H1 (cell line): ENCODE measurements around the gene GATD1. TPM values are rescaled to one million over a fixed set of nuclear protein-coding genes. Genes with fewer than 3 reads are reported as not detected.

Experiments used
- polyA plus RNA-seq, 7 experiments: library from polyadenylated mRNA; depleted of rRNA in 3 of 7; stranded (reverse) in 5 of 7; unstranded in 2 of 7; fragments of >200 nt in 5 of 7; fragments of 200-250 nt in 2 of 7; gene quantifications; 1 replicate in 5 of 7; 2 replicates in 1 of 7; 4 replicates in 1 of 7; pipeline versions ENCODE4 v1.2.1 to v1.2.3, GENCODE V29; 2011 to 2013; ENCODE audit warnings: missing spikeins in 2 of 7, mixed read lengths in 2 of 7
- total RNA-seq: library from RNA; stranded (reverse); fragmentation: NEBNext Ultra II Directional; extraction: Animal tissue kit (Norgen Biotek cat#: 25700); gene quantifications from 2 replicates; pipeline ENCODE4 v1.2.1, GENCODE V29; 2021
- TF ChIP-seq, protein P1 (sequence below): IDR thresholded peaks from 2 replicates; pipeline ENCODE4 v1.6.1; 2011; ENCODE audit warnings: low read length, improper control_type of control experiment

The GATD1 gene
- total and polyA plus RNA-seq, 2 of the 8 experiments (the other 6 are each of a cell fraction or from before 2014, with no cell fraction given) = 47.5 to 54.8 TPM

DNA sequence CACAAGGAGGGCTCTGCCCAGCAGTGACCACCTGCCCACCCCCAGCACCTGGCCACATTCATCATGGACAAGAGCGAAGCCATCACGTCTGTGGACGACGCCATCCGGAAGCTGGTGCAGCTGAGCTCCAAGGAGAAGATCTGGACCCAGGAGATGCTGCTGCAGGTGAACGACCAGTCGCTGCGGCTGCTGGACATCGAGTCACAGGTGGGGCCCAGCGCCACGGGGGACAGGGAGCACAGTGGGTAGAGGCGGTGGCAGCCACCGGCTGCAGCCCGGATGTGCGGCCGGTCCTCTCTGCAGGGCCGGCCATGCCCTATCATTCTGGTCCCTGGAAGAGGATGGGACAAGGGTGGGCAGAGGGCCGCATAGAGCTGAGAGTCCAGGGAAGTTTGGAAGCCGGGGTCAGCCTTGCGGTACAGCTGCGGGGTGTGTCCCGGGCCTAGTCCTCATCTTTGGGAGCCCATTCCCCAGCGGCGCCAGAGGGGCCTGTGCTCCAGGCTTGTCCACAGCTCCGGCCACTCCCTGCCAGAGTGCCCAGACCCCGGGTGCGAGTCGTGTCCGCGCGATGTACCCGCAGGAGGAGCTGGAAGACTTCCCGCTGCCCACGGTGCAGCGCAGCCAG lies 57.2 kb downstream of the GATD1 start (continued):
- TF ChIP-seq, protein P1, sequence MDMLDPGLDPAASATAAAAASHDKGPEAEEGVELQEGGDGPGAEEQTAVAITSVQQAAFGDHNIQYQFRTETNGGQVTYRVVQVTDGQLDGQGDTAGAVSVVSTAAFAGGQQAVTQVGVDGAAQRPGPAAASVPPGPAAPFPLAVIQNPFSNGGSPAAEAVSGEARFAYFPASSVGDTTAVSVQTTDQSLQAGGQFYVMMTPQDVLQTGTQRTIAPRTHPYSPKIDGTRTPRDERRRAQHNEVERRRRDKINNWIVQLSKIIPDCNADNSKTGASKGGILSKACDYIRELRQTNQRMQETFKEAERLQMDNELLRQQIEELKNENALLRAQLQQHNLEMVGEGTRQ = no peak
